B cell (primary cell): Measurements from ENCODE around the gene MRM2. TPM values are rescaled to one million over a fixed set of nuclear protein-coding genes. Genes with fewer than 3 reads are reported as not detected.

Experiments used
- ATAC-seq: fragments of 200-7000 bp; cut with Tn5 transposase; one replicate; pipeline ENCODE4 v1.10.0; 2021; ENCODE audit warnings: low read depth, mild to moderate bottlenecking, moderate number of reproducible peaks, moderate library complexity
- CTCF ChIA-PET: fragments of 350-600 bp; sonication (Branson Sonifier 250); formaldehyde crosslinking; loops from one replicate; lab custom pipeline; 2021; ENCODE audit warnings: antibody characterized with exemption, inconsistent platforms; lab: Charles Lee
- POLR2A ChIA-PET: fragments of 350-600 bp; sonication (Branson Sonifier 250); formaldehyde crosslinking; loops from one replicate; lab custom pipeline; 2021; ENCODE audit warnings: antibody characterized with exemption; lab: Charles Lee
- DNase-seq: peaks from one replicate; pipeline ENCODE4 v3.0.0; 2013
- H2AFZ ChIP-seq: 2 replicates; pipeline ENCODE4 v1.6.1; 2012; ENCODE audit warnings: mild to moderate bottlenecking, low read depth, low read length; ENCODE audit not compliant: insufficient read depth, poor library complexity, severe bottlenecking
- H3K27ac ChIP-seq, 2 donors: 1 replicate in 1 of 2; 2 replicates in 1 of 2; pipeline ENCODE4 v1.5.1; 2012 to 2013; ENCODE audit warnings: low read length in 2 of 2, mild to moderate bottlenecking in 2 of 2, moderate library complexity in 1 of 2
- H3K27me3 ChIP-seq, 4 experiments: fragments of 200-600 bp in 1 of 4; sonication (generic) in 1 of 4; replicated peaks in 1 of 4; 1 replicate in 2 of 4; 2 replicates in 2 of 4; pipeline versions ENCODE4 v1.6.1 to v1.7.0; 2013 to 2016; ENCODE audit warnings: low read length in 3 of 4, mild to moderate bottlenecking in 2 of 4, mixed read lengths in 1 of 4, moderate library complexity in 1 of 4; ENCODE audit not compliant: insufficient read depth in 4 of 4, control insufficient read depth in 3 of 4; ENCODE audit errors: control extremely low read depth in 1 of 4
- H3K36me3 ChIP-seq, 2 experiments: replicated peaks in 1 of 2; 1 replicate in 1 of 2; 2 replicates in 1 of 2; pipeline versions ENCODE4 v1.6.1 to v1.7.1; 2013; ENCODE audit warnings: low read length in 1 of 2; ENCODE audit not compliant: insufficient read depth in 2 of 2, control insufficient read depth in 1 of 2; ENCODE audit errors: control extremely low read depth in 1 of 2, extremely low read depth in 1 of 2
- H3K4me1 ChIP-seq, 2 donors: fragments of 200-600 bp in 1 of 2; sonication (generic) in 1 of 2; 1 replicate in 1 of 2; 2 replicates in 1 of 2; pipeline versions ENCODE4 v1.5.1 to v1.6.1; 2013 to 2017; ENCODE audit warnings: low read length in 2 of 2; ENCODE audit not compliant: control insufficient read depth in 2 of 2, insufficient read depth in 2 of 2
- H3K4me2 ChIP-seq: replicated peaks from 2 replicates; pipeline ENCODE3; 2012; ENCODE audit warnings: mild to moderate bottlenecking, low read depth, low read length; ENCODE audit not compliant: poor library complexity, severe bottlenecking
- H3K4me3 ChIP-seq, 5 experiments: fragments of 200-600 bp in 1 of 5; sonication (generic) in 1 of 5; 1 replicate in 3 of 5; 2 replicates in 2 of 5; pipeline versions ENCODE4 v1.5.1 to v1.7.0; 2011 to 2016; ENCODE audit warnings: low read length in 4 of 5, mild to moderate bottlenecking in 4 of 5, low read depth in 2 of 5, control low read depth in 1 of 5, moderate library complexity in 1 of 5; ENCODE audit not compliant: insufficient read depth in 1 of 5; ENCODE audit errors: control extremely low read depth in 1 of 5, extremely low read depth in 1 of 5
- H3K79me2 ChIP-seq: fragments of 200-600 bp; sonication (generic); one replicate; pipeline ENCODE4 v1.6.0; 2016; ENCODE audit warnings: low read length; ENCODE audit not compliant: control insufficient read depth, insufficient read depth
- H3K9ac ChIP-seq: fragments of 200-600 bp; sonication (generic); 2 replicates; pipeline ENCODE4 v1.6.1; 2017; ENCODE audit warnings: mild to moderate bottlenecking, low read length, moderate library complexity
- H3K9me3 ChIP-seq, 3 donors: one replicate each; pipeline versions ENCODE4 v1.6.1 to v1.7.1; 2013; ENCODE audit warnings: low read length in 2 of 3; ENCODE audit not compliant: control insufficient read depth in 2 of 3, insufficient read depth in 1 of 3; ENCODE audit errors: control extremely low read depth in 1 of 3
- H4K20me1 ChIP-seq: 2 replicates; pipeline ENCODE4 v1.6.0; 2012; ENCODE audit warnings: mild to moderate bottlenecking, low read length; ENCODE audit not compliant: insufficient read depth, control insufficient read depth, poor library complexity, severe bottlenecking
- H3K27ac Mint-ChIP-seq: one replicate; pipeline ENCODE4 v1.8.0; 2021; ENCODE audit warnings: mixed read lengths
- H3K27me3 Mint-ChIP-seq: one replicate; pipeline ENCODE4 v1.8.0; 2021; ENCODE audit warnings: mixed read lengths
- H3K4me1 Mint-ChIP-seq: one replicate; pipeline ENCODE4 v1.8.0; 2021; ENCODE audit warnings: mixed read lengths
- H3K4me3 Mint-ChIP-seq: one replicate; pipeline ENCODE4 v1.8.0; 2021; ENCODE audit warnings: mixed read lengths
- H3K9me3 Mint-ChIP-seq: one replicate; pipeline ENCODE4 v1.8.0; 2022; ENCODE audit warnings: mixed read lengths; ENCODE audit not compliant: insufficient read depth
- EZH2 ChIP-seq: IDR thresholded peaks from 2 replicates; pipeline ENCODE4 v1.6.1; 2012; ENCODE audit warnings: borderline replicate concordance, low read depth, mild to moderate bottlenecking, moderate library complexity, low read length; ENCODE audit not compliant: insufficient read depth, poor library complexity, severe bottlenecking
- WGBS: methylation state at CpG from one replicate; pipeline ENCODE4 v1.1.5; 2013; ENCODE audit warnings: missing lambda C conversion rate; ENCODE audit not compliant: insufficient coverage; 5-methylcytosine and 5-hydroxymethylcytosine counted together
- intact Hi-C: fragments of 100-400 bp; cut with micrococcal nuclease; formaldehyde crosslinking; loops from one replicate; pipeline ENCODE4 v1.10.0; 2022
- polyA plus RNA-seq: library from polyadenylated mRNA; depleted of rRNA; stranded (reverse); fragments of >200 nt; gene quantifications from 2 replicates; pipeline ENCODE4 v1.2.3, GENCODE V29; 2012
- total RNA-seq, 2 donors: library from RNA; stranded (reverse); fragments of 120-200 nt in 1 of 2; gene quantifications; 1 replicate in 1 of 2; 2 replicates in 1 of 2; pipeline versions ENCODE4 v1.2.3 to v1.2.4, GENCODE V29; 2013 to 2022
- TF ChIP-seq, protein P1 (sequence below): fragments of 200-600 bp; IDR thresholded peaks from one replicate; pipeline ENCODE4 v1.8.0; 2022; ENCODE audit warnings: antibody characterized with exemption, mild to moderate bottlenecking

MRM2 gene
- total and polyA plus RNA-seq, 2 donors (not counting 1 experiment from before 2014, with no cell fraction given) = 9.2 to 29.0 TPM

- no peak overlapping the region for H3K27ac Mint-ChIP-seq
- Histone ChIP-seq H2AFZ (no peak overlapping the region), H3K9me3 (peaks cover 0 to 4% (median 0%) of the 10 kb centered on the region in 3 donors), H3K36me3 (peaks cover 0 to 61% of the 10 kb centered on the region in 2 experiments), H4K20me1 (no peaks in the 10 kb centered on the region), H3K4me1 (peaks cover 0 to 5% of the 10 kb centered on the region in 2 donors), H3K4me3 (no peak overlapping the region), H3K4me2 (no peak overlapping the region), H3K27me3 (no peaks in the 10 kb centered on the region), H3K9ac (no peak overlapping the region), H3K27ac (no peak overlapping the region), H3K79me2 (no peaks in the 10 kb centered on the region)
- 95% methylated on average over 14 of the region's 15 CpGs for WGBS
- ChIA-PET CTCF (interaction anchor here (2.2 kb wide), 1 partner anchor 134 kb away, joined by 11 read pairs; no protein-coding TSS in a partner anchor), POLR2A (no interaction called here)
- ATAC-seq (no peak), DNase-seq (no peak)
- no peaks in the 10 kb centered on the region for H3K27me3 Mint-ChIP-seq
- intact Hi-C loops = no loop called here
- no peak overlapping the region for H3K4me3 Mint-ChIP-seq
- no peaks in the 10 kb centered on the region for H3K9me3 Mint-ChIP-seq
- no peak for TF ChIP-seq EZH2
- TF ChIP-seq, protein P1, sequence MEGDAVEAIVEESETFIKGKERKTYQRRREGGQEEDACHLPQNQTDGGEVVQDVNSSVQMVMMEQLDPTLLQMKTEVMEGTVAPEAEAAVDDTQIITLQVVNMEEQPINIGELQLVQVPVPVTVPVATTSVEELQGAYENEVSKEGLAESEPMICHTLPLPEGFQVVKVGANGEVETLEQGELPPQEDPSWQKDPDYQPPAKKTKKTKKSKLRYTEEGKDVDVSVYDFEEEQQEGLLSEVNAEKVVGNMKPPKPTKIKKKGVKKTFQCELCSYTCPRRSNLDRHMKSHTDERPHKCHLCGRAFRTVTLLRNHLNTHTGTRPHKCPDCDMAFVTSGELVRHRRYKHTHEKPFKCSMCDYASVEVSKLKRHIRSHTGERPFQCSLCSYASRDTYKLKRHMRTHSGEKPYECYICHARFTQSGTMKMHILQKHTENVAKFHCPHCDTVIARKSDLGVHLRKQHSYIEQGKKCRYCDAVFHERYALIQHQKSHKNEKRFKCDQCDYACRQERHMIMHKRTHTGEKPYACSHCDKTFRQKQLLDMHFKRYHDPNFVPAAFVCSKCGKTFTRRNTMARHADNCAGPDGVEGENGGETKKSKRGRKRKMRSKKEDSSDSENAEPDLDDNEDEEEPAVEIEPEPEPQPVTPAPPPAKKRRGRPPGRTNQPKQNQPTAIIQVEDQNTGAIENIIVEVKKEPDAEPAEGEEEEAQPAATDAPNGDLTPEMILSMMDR = no peak
- peaks cover 6% of the 10 kb centered on the region for H3K4me1 Mint-ChIP-seq
Measured at GRCh38 chr7:2213551-2214215, 28.3 kb downstream of the MRM2 start.

DNA sequence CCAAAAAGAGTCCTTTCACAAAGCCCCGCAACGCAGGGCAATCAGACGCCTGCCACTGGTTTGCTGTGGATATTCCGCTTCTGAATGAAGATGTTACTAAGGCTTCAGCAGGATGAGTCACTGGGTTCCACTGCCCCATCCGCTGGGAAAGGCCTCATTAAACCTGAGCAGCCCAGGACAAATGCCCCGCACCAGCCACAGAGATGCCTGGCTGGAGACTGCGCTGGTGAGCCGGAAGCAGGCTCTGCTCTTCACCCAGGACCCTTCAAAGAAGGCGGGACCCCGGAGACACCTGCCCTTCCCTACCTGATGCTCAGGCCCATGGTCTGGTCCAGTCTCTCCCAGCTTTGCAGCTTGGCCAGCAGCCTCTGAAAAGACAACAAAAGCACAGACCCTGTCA, 29.1 kb downstream of the MRM2 start:
- POLR2A ChIA-PET = no interaction called here
- WGBS = over 99% methylated on average over 8 of the region's 10 CpGs
- Mint-ChIP-seq H3K27me3 (no peaks in the 10 kb centered on the region), H3K27ac (no peak overlapping the region), H3K4me3 (no peak overlapping the region), H3K9me3 (no peaks in the 10 kb centered on the region), H3K4me1 (peaks cover 6% of the 10 kb centered on the region)
- CTCF ChIA-PET = interaction anchor here (2.2 kb wide), 1 partner anchor 135 kb away, joined by 11 read pairs; no protein-coding TSS in a partner anchor
- intact Hi-C loops = no loop called here
- H3K4me3 ChIP-seq = no peak overlapping the region
- no peak for ATAC-seq
- no peaks in the 10 kb centered on the region for H3K27me3 ChIP-seq
- no peak for DNase-seq
- H3K36me3 ChIP-seq = peaks cover 0 to 63% of the 10 kb centered on the region in 2 experiments
- peaks cover 0 to 5% of the 10 kb centered on the region in 2 donors for H3K4me1 ChIP-seq
- H2AFZ ChIP-seq = no peak overlapping the region
- H3K9me3 ChIP-seq = peaks cover 0 to 4% (median 0%) of the 10 kb centered on the region in 3 donors
- H4K20me1 ChIP-seq = no peaks in the 10 kb centered on the region
- H3K9ac ChIP-seq = no peak overlapping the region
- no peak for TF ChIP-seq EZH2
- TF ChIP-seq, protein P1 = no peak
- H3K79me2 ChIP-seq = no peaks in the 10 kb centered on the region
- no peak overlapping the region for H3K4me2 ChIP-seq
- H3K27ac ChIP-seq = no peak overlapping the region
